Activated naive CD8-positive, alpha-beta T cell treated with anti-CD3 and anti-CD28 coated beads, Interleukin-2, amount 50 U/mL, for 24 hours (primary cell): ENCODE results near the gene PBRM1.

ENCODE experiments used
- ATAC-seq: fragments of 150-1000 bp; cut with Tn5 transposase; one replicate; pipeline ENCODE4 v1.10.0; 2021
- DNase-seq: peaks from one replicate; pipeline ENCODE4 v3.0.0; 2021
- H3K27ac Mint-ChIP-seq: one replicate; pipeline ENCODE4 v1.8.0; 2021; ENCODE audit warnings: mild to moderate bottlenecking, mixed read lengths
- H3K27me3 Mint-ChIP-seq: one replicate; pipeline ENCODE4 v1.8.0; 2021; ENCODE audit warnings: mixed read lengths
- H3K36me3 Mint-ChIP-seq: one replicate; pipeline ENCODE4 v1.8.0; 2021; ENCODE audit warnings: low read depth, mixed read lengths
- H3K4me1 Mint-ChIP-seq: one replicate; pipeline ENCODE4 v1.8.0; 2021; ENCODE audit warnings: mixed read lengths
- H3K4me3 Mint-ChIP-seq: one replicate; pipeline ENCODE4 v1.8.0; 2021; ENCODE audit warnings: mild to moderate bottlenecking, moderate library complexity, mixed read lengths
- H3K9me3 Mint-ChIP-seq: one replicate; pipeline ENCODE4 v1.8.0; 2021; ENCODE audit warnings: mixed read lengths

The PBRM1 gene

DNA sequence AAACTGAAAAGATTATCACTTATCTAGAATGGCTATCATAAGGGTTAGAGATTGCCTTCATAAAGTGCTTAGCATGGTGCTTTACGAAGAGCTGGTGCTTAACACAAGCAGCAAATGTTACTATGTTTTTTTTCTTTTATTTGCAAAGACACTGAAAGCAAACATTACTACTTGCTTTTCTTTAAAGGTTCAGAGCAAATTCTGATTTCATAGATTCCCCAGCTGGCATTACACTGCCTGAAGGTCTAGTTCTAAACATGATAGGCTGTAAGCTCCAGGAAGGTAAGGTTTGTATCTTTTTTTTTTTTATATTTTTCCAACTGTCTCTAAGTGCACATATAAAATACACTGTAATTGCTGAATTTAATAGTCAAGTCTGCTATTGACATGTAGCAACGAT is 77.4 kb downstream of the PBRM1 start:
- H3K9me3 Mint-ChIP-seq: no peaks in the 10 kb centered on the region

DNA sequence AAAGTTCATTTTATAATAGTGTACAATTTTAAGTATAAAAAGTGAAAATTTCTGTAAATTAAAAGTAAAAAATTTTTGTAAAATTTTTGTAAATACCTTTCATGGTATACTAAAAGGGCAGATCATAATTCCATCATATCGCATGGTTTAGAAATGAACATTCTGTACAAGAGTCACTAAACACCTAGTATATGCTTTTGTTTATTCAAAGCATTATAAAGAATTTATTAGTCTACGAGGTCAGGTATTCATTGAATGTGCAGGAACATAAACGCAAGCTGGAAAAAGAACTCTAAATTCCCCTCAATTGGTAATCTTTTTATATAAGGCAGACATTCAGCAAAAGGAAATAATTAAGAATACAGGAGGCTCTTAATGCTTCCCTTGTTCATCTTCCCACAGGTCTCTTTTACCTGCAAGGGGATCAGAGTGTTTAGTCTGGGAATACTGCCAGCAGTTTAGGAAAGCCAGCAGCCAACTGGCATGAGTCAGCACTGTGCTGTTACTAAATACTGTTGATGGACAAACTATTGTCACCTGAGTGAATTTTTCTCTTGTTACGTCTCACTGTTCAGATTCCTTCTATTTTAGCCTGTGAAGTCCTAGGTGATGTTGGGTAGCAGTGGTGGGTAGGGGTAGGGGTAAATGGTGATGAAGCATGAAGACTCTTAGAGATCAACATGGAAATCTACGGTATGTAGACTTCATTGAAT is 79.2 kb downstream of the PBRM1 start:
- Mint-ChIP-seq H3K4me1 (no peaks in the 10 kb centered on the region), H3K9me3 (peaks cover 5% of the 10 kb centered on the region), H3K4me3 (no peak overlapping the region), H3K27ac (no peak overlapping the region), H3K36me3 (peaks cover 72% of the 10 kb centered on the region), H3K27me3 (no peaks in the 10 kb centered on the region)
- ATAC-seq (no peak), DNase-seq (no peak)

More for the DNA sequence above, 77.4 kb downstream of the PBRM1 start:
- no peak overlapping the region for H3K27ac Mint-ChIP-seq
- no peaks in the 10 kb centered on the region for H3K27me3 Mint-ChIP-seq
- no peaks in the 10 kb centered on the region for H3K4me1 Mint-ChIP-seq
- peaks cover 64% of the 10 kb centered on the region for H3K36me3 Mint-ChIP-seq
- no peak overlapping the region for H3K4me3 Mint-ChIP-seq
- ATAC-seq: no peak
- no peak for DNase-seq

DNA sequence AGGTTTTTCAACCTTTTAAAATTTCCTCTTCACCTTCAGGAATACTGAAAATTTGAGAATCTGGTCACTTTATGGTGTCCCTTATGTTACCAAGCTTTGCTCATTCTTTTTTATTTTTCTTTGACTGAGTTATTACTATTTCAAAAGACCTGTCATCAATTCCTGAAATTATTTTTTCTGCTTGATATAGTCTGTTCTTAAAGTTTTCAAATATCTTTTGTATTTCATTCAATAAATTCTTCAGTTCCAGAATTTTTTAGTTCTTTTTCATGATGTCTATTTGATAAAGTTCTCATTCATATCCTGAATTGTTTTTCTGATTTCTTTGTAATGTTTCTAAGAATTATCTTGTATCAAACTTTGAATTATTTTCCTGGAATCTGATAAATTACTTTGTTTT is 85.5 kb downstream of the PBRM1 start:
- DNase-seq (no peak), ATAC-seq (no peak)
- Mint-ChIP-seq H3K36me3 (peaks cover 70% of the 10 kb centered on the region), H3K4me3 (no peak overlapping the region), H3K27ac (no peak overlapping the region), H3K9me3 (peaks cover 13% of the 10 kb centered on the region), H3K27me3 (no peaks in the 10 kb centered on the region), H3K4me1 (no peaks in the 10 kb centered on the region)

DNA sequence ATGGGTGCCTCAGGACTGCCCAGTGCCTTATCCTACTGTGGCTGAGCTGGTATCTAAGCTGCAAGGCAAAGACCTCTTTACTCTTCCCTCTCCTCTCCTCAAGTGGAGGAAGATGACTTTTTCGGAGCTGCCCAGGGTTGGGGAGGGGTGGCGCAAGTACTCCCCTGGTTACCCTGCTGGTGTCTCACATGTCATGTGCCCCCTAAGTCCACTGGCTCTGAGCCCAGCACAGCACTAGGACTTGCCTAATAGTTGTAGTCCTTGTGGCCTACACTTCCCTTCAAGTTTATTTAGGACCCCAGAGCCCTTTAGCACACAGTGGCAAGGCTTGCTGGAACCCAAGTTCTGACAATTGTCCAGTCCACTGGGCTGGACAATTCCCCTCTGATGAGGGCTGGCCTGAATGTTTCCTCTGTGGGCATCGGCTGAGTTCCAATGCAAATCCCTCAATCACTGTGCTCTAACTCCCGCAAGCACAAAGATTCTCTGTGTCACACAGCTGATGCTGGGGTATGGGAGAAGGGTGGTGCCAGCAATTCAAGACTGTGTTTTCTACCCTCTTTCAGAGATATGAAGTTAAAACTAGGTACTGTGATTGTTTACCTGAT is 89.0 kb downstream of the PBRM1 start:
- Mint-ChIP-seq H3K27me3 (no peaks in the 10 kb centered on the region), H3K4me3 (no peak overlapping the region), H3K27ac (no peak overlapping the region), H3K36me3 (peaks cover 54% of the 10 kb centered on the region), H3K4me1 (no peaks in the 10 kb centered on the region), H3K9me3 (peaks cover 9% of the 10 kb centered on the region)
- ATAC-seq (no peak), DNase-seq (no peak)

DNA sequence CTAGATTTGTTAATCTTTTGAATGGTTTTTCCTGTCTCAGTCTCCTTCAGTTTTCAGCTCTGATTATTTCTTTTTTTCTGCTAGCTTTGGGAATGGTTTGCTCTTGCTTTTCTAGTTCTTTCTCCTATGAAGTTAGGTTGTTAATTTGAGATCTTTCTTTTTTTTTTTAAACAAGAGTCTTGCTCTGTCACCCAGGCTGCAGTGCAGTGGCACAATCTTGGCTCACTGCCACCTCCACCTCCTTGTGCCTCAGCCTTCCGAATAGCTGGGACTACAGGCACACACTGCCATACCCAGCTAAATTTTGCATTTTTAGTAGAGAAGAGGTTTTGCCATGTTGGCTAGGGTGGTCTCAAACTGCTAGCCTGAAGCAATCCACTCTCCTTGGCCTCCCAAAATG is 92.6 kb downstream of the PBRM1 start:
- no peak for ATAC-seq
- H3K9me3 Mint-ChIP-seq: no peaks in the 10 kb centered on the region
- peaks cover 36% of the 10 kb centered on the region for H3K36me3 Mint-ChIP-seq
- H3K4me3 Mint-ChIP-seq: no peak overlapping the region
- H3K27me3 Mint-ChIP-seq: no peaks in the 10 kb centered on the region
- H3K4me1 Mint-ChIP-seq: no peaks in the 10 kb centered on the region
- H3K27ac Mint-ChIP-seq: no peak overlapping the region
- no peak for DNase-seq

DNA sequence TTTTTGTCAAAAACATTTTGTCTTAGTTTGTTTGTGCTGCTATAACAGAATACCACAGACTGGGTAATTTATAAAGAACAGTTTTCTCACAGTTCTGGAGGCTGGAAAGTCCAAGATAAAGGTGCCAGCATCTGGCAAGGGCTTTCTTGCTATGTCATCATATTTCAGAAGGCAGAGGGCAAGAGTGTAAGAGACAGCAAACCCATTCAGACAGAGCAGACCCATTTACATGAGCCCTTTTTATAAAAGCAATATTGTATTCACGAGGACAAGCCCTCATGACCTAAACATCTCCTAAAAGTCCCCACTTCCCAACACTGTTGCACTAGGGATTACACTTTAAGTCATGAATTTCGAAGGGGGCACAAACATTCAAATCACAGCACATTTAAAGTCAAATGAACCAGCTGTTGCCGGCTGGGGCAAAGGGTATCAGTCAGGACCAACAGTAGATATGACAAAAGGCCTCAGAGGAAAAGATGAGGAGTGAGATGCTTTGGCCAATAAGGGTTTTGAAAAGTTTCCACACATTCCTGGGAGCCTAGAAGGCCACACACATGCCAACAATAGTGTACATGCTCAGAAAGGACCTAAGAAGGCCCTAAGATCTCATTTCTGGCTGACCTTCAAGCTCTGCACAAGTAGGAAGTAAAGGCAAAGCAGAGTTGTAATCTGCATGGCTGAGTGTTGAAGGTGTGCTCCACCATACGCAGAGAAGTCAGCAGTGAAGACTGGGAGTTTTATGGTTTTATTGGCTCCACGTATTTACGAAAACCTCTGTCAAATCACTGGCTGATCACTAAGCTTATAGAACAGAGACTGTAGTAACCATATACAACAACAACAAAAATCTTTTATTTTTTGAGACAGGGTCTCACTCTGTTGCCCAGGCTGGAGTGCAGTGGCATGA is 111.4 kb downstream of the PBRM1 start:
- peaks cover 45% of the 10 kb centered on the region for H3K36me3 Mint-ChIP-seq

DNA sequence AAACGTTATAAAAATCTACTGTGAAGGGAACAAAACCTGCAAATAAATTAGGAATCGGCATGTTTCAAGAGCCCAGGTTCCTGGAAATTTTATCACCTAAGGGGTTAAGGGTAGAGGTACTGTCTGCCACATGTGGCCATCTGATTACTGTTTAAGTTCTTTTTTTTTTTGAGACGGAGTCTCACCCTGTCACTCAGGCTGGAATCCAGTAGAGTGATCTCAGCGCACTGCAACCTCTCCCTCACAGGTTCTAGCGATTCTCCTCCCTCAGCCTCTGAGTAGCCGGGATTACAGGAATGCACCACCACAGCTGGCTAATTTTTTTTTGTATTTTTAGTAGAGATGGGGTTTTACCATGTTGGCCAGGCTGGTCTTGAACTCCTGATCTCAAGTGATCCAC is 113.5 kb downstream of the PBRM1 start:
- Mint-ChIP-seq H3K27ac (no peak overlapping the region), H3K4me1 (no peaks in the 10 kb centered on the region), H3K4me3 (no peak overlapping the region), H3K36me3 (peaks cover 32% of the 10 kb centered on the region), H3K9me3 (no peaks in the 10 kb centered on the region), H3K27me3 (no peaks in the 10 kb centered on the region)
- ATAC-seq (no peak), DNase-seq (no peak)

More for the DNA sequence above, 111.4 kb downstream of the PBRM1 start:
- Mint-ChIP-seq H3K27me3 (no peaks in the 10 kb centered on the region), H3K4me1 (no peaks in the 10 kb centered on the region), H3K4me3 (no peak overlapping the region), H3K9me3 (no peaks in the 10 kb centered on the region), H3K27ac (no peak overlapping the region)
- ATAC-seq: no peak
- no peak for DNase-seq

DNA sequence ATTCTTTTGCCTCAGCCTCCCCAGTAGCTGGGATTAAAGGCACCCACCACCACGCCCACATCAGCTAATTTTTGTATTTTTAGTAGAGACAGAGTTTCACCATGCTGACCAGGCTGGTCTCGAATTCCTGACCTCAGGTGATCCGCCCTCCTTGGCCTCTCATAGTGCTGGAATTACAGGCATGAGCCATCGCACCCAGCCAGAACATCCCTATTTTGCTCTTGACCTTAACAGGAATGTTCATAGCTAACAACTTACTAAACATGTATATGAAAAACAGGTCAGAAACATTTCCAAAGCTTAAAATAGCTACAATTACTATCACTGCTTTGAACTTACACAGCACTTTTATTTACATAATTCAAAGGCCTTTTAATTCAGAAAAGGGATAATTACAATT is 115.6 kb downstream of the PBRM1 start:
- peaks cover 20% of the 10 kb centered on the region for H3K36me3 Mint-ChIP-seq
- no peak for ATAC-seq
- no peaks in the 10 kb centered on the region for H3K27me3 Mint-ChIP-seq
- H3K4me1 Mint-ChIP-seq: no peaks in the 10 kb centered on the region
- H3K9me3 Mint-ChIP-seq: no peaks in the 10 kb centered on the region
- no peak for DNase-seq
- no peak overlapping the region for H3K27ac Mint-ChIP-seq
- no peak overlapping the region for H3K4me3 Mint-ChIP-seq

DNA sequence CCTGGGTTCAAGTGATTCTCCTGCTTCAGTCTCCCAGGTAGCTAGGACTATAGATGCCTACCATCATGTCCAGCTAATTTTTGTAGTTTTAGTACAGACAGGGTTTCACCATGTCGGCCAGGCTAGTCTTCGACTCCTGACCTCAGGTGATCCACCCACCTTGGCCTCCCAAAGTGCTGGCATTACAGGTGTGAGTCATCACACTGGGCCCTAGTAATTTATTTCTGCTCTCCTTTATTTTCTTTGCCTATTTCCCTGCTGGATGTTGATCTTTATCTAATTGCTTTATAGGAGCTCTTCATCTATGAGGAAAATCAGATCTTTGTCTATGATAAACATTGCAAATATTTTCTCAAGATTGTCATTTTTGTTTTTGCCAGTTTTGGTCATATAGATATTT is 117.6 kb downstream of the PBRM1 start:
- no peaks in the 10 kb centered on the region for H3K27me3 Mint-ChIP-seq
- ATAC-seq (no peak), DNase-seq (no peak)
- no peak overlapping the region for H3K4me3 Mint-ChIP-seq
- no peaks in the 10 kb centered on the region for H3K9me3 Mint-ChIP-seq
- H3K27ac Mint-ChIP-seq: no peak overlapping the region
- peaks cover 21% of the 10 kb centered on the region for H3K36me3 Mint-ChIP-seq
- H3K4me1 Mint-ChIP-seq: no peaks in the 10 kb centered on the region

DNA sequence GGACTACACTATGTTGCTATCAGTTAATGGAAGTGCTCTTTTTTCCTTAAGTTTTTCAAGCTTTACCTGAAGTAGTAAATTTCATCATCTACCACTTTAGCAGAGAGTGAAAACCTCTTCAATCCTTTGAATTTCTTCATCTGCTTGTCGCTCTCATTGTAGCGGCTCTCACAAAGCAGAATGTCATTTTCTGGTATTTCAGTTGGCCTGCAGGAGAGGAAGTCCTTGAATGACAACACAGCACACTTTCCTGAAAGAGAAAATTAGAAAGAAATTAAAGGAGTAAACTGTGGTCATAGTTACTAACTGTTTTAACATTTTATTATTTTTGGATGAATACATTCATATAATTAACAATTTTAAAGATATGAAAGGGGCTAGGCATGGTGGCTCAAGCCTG is 121.7 kb downstream of the PBRM1 start:
- Mint-ChIP-seq H3K36me3 (peaks cover 34% of the 10 kb centered on the region), H3K4me1 (no peaks in the 10 kb centered on the region), H3K27me3 (no peaks in the 10 kb centered on the region), H3K4me3 (no peak overlapping the region), H3K9me3 (no peaks in the 10 kb centered on the region), H3K27ac (no peak overlapping the region)
- ATAC-seq: no peak
- no peak for DNase-seq

DNA sequence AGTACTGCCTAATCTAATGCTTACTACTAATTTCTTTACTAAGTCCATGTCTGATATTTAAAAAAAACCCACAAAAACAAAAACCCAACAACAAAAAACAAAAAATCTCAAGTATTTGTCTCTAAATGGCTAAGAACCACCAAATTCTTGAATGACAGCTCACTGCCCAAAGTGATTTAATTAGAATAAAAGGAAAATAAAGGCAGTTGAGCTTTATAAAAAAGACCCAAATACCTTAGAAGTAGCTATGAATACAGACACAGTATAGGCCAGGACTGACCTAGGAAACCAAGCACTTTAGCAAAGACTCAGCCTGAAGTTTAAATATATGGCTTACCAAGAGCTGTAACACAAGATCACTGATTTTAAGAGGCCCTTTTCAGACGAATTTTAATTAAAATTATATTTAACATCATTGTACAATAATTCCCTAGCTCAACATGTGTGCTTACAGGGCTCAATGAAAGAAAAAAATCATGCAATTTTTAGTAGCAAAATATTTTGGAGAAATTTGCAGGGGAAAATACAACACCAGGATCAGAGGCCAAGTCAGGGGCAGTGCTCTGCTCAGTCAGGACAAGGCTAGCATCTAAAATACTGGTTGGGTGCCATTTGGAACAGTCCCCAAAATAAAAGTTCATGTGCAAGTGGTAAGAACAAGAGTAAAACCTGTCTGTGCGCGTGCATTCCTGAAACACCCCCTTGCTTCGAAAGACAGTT is 124.5 kb downstream of the PBRM1 start:
- ATAC-seq (no peak), DNase-seq (no peak)
- Mint-ChIP-seq H3K4me3 (no peak overlapping the region), H3K27ac (no peak overlapping the region), H3K4me1 (peaks cover 3% of the 10 kb centered on the region), H3K27me3 (no peaks in the 10 kb centered on the region), H3K9me3 (no peaks in the 10 kb centered on the region), H3K36me3 (peaks cover 46% of the 10 kb centered on the region)

DNA sequence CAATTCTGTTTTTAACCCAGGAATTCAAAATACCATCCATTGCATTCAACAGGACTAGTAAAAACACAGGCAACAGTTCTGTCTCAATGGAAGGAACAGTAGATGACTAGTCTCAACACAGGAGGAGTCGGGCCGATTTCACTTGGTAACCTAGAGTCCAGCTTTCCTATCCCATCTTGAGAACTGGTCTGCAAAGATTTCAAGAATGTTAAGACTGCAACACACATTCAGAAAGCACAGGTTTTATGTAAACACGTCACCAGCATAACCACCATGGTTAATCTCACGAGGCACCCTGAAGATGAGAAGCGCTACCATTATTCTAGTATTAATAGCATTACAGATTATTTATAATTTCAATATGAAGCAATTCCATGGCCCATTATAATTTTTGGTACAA is 127.3 kb downstream of the PBRM1 start:
- H3K27me3 Mint-ChIP-seq: no peaks in the 10 kb centered on the region
- H3K27ac Mint-ChIP-seq: no peak overlapping the region
- ATAC-seq (no peak), DNase-seq (no peak)
- no peaks in the 10 kb centered on the region for H3K9me3 Mint-ChIP-seq
- H3K4me3 Mint-ChIP-seq: no peak overlapping the region
- H3K36me3 Mint-ChIP-seq: peaks cover 50% of the 10 kb centered on the region
- H3K4me1 Mint-ChIP-seq: peaks cover 11% of the 10 kb centered on the region

DNA sequence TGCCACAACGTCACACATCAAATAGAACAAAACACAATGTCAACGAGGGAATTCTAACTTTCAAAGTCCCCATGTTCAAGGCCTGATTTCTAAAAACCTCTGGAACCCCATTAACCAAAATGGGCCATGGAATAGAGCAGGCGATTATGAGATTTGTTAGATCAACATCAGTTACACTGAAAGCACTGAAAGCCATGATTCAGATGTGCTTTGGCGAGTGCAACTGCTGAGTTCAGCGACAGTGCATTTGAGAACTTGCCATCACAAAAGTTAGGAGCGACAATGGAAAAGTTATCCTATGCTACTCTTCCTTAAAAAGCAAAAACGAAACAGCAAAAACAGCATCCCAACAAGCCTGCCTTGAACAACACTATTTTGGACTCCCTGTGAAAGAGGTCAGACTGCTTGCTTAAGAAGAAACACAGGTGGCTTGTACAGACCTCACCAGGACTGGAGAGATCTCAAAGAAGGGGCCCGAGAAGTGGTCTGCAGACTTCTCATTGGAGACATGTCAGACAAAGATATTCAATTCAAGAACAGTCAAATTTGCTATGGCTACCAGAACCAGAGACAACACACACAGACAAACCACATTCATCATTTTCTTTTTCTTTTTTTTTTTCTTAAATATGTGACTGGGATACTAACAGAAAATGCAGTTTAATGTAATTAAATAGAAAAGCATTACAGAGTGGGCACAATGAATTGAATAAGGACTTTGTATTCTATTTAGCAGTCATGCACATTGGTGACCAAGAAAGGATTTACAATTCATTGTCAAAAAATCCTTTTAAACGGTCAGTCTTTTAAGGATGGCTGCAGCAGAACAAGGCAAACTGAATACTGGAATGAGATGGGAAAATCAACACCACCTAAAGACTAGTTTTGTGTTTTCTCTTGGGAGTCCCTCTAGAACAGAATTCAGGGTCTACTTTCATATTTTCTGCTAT is 128.4 kb downstream of the PBRM1 start:
- Mint-ChIP-seq H3K36me3 (peaks cover 42% of the 10 kb centered on the region), H3K27me3 (no peaks in the 10 kb centered on the region), H3K9me3 (no peaks in the 10 kb centered on the region), H3K4me1 (peaks cover 11% of the 10 kb centered on the region), H3K27ac (no peak overlapping the region), H3K4me3 (no peak overlapping the region)
- no peak for DNase-seq
- ATAC-seq: no peak
